Neuronal stem cell (in vitro differentiated cells): ENCODE results near the gene NR2F6.

Experiments
- DNase-seq: peaks from one replicate; pipeline ENCODE4 v3.0.0-alpha.2; 2013; ENCODE audit warnings: low spot score
- H2AFZ ChIP-seq: one replicate; pipeline ENCODE4 v1.6.1; 2013; ENCODE audit warnings: mild to moderate bottlenecking, low read length, inconsistent platforms
- H2AK5ac ChIP-seq: 2 replicates; pipeline ENCODE4 v1.6.1; 2013; ENCODE audit warnings: low read depth, mild to moderate bottlenecking, inconsistent platforms, low read length, moderate library complexity, mixed read lengths
- H2BK120ac ChIP-seq: 2 replicates; pipeline ENCODE4 v1.6.1; 2013; ENCODE audit warnings: low read depth, mild to moderate bottlenecking, inconsistent platforms, low read length, moderate library complexity, mixed read lengths
- H2BK12ac ChIP-seq: one replicate; pipeline ENCODE4 v1.6.1; 2013; ENCODE audit warnings: low read length, inconsistent platforms
- H2BK15ac ChIP-seq: 2 replicates; pipeline ENCODE4 v1.6.1; 2013; ENCODE audit warnings: mild to moderate bottlenecking, low read length, inconsistent platforms, mixed read lengths
- H2BK5ac ChIP-seq: one replicate; pipeline ENCODE4 v1.6.1; 2013; ENCODE audit warnings: inconsistent platforms, mild to moderate bottlenecking, low read length, moderate library complexity
- H3K14ac ChIP-seq: one replicate; pipeline ENCODE4 v1.6.1; 2013; ENCODE audit warnings: low read length, inconsistent platforms
- H3K18ac ChIP-seq: 2 replicates; pipeline ENCODE4 v1.6.1; 2013; ENCODE audit warnings: low read length, inconsistent platforms
- H3K23ac ChIP-seq: 2 replicates; pipeline ENCODE4 v1.6.1; 2013; ENCODE audit warnings: low read depth, mild to moderate bottlenecking, mixed read lengths, low read length, inconsistent platforms; ENCODE audit not compliant: poor library complexity
- H3K27ac ChIP-seq: replicated peaks from 3 replicates; pipeline ENCODE4 v1.5.1; 2013; ENCODE audit warnings: low read length, inconsistent platforms
- H3K27me3 ChIP-seq, 3 experiments: 2 replicates each; pipeline ENCODE4 v1.6.1; 2013; ENCODE audit warnings: low read length in 3 of 3, mild to moderate bottlenecking in 2 of 3, inconsistent platforms in 1 of 3, low read depth in 1 of 3, mixed read lengths in 1 of 3, moderate library complexity in 1 of 3; ENCODE audit not compliant: control insufficient read depth in 3 of 3, insufficient read depth in 3 of 3
- H3K36me3 ChIP-seq, 2 donors: replicated peaks in 1 of 2; 2 replicates each; pipeline ENCODE4 v1.6.1; 2013; ENCODE audit warnings: low read length in 2 of 2; ENCODE audit not compliant: control insufficient read depth in 2 of 2, insufficient read depth in 2 of 2
- H3K4ac ChIP-seq: 2 replicates; pipeline ENCODE4 v1.6.1; 2013; ENCODE audit warnings: inconsistent platforms, mild to moderate bottlenecking, low read length, moderate library complexity
- H3K4me1 ChIP-seq, 2 donors: 1 replicate in 1 of 2; 2 replicates in 1 of 2; pipeline ENCODE4 v1.6.1; 2013; ENCODE audit warnings: low read length in 2 of 2, low read depth in 1 of 2; ENCODE audit not compliant: control insufficient read depth in 2 of 2, insufficient read depth in 1 of 2
- H3K4me2 ChIP-seq: one replicate; pipeline ENCODE4 v1.6.1; 2013; ENCODE audit warnings: mild to moderate bottlenecking, low read length, inconsistent platforms; ENCODE audit not compliant: insufficient read depth, poor library complexity, severe bottlenecking
- H3K4me3 ChIP-seq, 2 donors: 2 replicates each; pipeline ENCODE4 v1.5.1; 2013; ENCODE audit warnings: low read length in 2 of 2, mild to moderate bottlenecking in 2 of 2, inconsistent platforms in 1 of 2, moderate library complexity in 1 of 2
- H3K79me1 ChIP-seq: one replicate; pipeline ENCODE4 v1.6.1; 2013; ENCODE audit warnings: low read depth, mild to moderate bottlenecking, inconsistent platforms, low read length, moderate library complexity
- H3K9ac ChIP-seq: one replicate; pipeline ENCODE4 v1.6.1; 2013; ENCODE audit warnings: mild to moderate bottlenecking, low read depth, low read length, inconsistent platforms; ENCODE audit not compliant: poor library complexity
- H3K9me3 ChIP-seq, 2 donors: replicated peaks in 1 of 2; 2 replicates each; pipeline versions ENCODE3 to v1.6.1; 2013; ENCODE audit warnings: low read length in 2 of 2, mild to moderate bottlenecking in 2 of 2, inconsistent platforms in 1 of 2, low read depth in 1 of 2, mixed read lengths in 1 of 2, moderate library complexity in 1 of 2; ENCODE audit not compliant: control insufficient read depth in 2 of 2, insufficient read depth in 1 of 2
- H4K8ac ChIP-seq: one replicate; pipeline ENCODE4 v1.6.1; 2013; ENCODE audit warnings: low read depth, mild to moderate bottlenecking, inconsistent platforms, low read length, moderate library complexity
- H4K91ac ChIP-seq: one replicate; pipeline ENCODE4 v1.6.1; 2013; ENCODE audit warnings: low read length, low read depth, mild to moderate bottlenecking, inconsistent platforms; ENCODE audit not compliant: poor library complexity
- WGBS, 2 donors: extraction: QIAGEN DNeasy Blood & Tissue Kit; methylation state at CpG; one replicate each; pipeline ENCODE4 v1.1.7; 2013; ENCODE audit warnings: missing lambda C conversion rate in 2 of 2, mixed read lengths in 1 of 2; ENCODE audit not compliant: insufficient read length in 2 of 2, insufficient replicate concordance in 1 of 2; ENCODE audit errors: extremely low coverage in 2 of 2; 5-methylcytosine and 5-hydroxymethylcytosine counted together

NR2F6 gene

DNA sequence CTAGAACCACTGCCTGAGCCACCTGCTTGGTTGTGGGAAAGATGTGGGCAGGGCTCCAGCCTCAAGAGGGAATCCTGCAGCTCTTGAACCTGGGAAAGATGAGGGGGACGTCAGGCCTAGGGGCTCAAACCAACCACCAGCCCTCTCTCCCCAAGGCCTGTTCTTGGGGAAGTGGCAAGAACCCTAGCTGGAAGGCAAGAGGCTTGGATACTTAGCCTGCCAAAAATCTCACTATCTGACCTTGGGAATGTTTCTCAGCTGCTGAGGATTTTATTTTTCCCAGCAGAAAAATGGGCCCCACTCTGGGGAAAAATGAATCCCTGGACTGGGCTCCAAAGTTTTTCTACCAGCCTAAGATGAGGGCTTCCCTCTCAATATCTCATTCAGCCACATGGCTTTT, 14.2 kb upstream of the NR2F6 start:
- H3K9ac ChIP-seq, result no peak overlapping the region
- peaks cover 0 to 2% (median 0%) of the 10 kb centered on the region in 3 experiments for H3K27me3 ChIP-seq
- H4K8ac ChIP-seq, result no peak overlapping the region
- H3K23ac ChIP-seq, result no peak overlapping the region
- H3K4ac ChIP-seq, result no peak overlapping the region
- no peaks in the 10 kb centered on the region for H3K36me3 ChIP-seq
- no peak overlapping the region for H2BK5ac ChIP-seq
- H3K14ac ChIP-seq, result no peak overlapping the region
- H3K18ac ChIP-seq, result no peak overlapping the region
- H3K4me3 ChIP-seq, result no peak overlapping the region
- H3K4me2 ChIP-seq, result no peak overlapping the region
- H2BK120ac ChIP-seq, result no peak overlapping the region
- H2BK12ac ChIP-seq, result no peak overlapping the region
- H3K9me3 ChIP-seq, result peaks cover 0 to 19% of the 10 kb centered on the region in 2 donors
- DNase-seq, result no peak
- no peak overlapping the region for H4K91ac ChIP-seq
- peaks cover 0 to 9% of the 10 kb centered on the region in 2 donors for H3K4me1 ChIP-seq
- H2AFZ ChIP-seq, result no peak overlapping the region
- H2AK5ac ChIP-seq, result no peak overlapping the region
- H2BK15ac ChIP-seq, result no peak overlapping the region
- no peak overlapping the region for H3K27ac ChIP-seq
- no peaks in the 10 kb centered on the region for H3K79me1 ChIP-seq
- no CpG with 5 or more reads among the region's 1 CpG for WGBS, 2 donors

DNA sequence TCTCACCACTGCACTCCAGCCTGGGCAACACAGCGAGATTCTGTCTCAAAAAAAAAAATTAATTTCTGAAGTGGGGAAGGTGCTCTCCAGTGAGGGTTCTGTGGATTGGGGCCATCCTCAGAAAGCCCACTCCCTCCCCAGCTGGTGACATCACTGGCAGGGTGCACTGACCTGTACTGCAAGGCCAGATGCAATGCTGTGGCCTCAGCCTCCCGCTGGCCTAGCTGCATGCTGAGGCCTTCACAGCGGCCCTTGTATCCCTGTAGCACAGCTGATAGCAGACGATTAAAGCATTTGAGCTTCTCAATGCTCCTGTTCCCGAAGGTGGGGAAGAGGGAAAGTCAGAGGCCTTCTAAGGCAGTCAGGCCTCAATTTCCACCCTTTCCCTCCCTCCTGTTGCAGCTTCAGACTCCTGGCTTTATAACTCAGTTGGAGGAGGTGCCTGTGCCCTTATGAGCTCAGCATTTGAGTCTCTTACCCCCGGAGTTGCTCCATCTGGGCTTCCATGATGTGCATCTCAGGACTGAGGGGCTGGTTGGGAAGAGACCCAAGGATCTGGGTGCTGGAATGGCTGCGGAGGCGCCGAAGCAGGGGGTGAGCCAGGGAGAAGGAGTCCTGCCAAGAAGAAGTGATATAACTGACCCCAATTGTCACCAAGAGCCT, 13.5 kb upstream of the NR2F6 start:
- Histone ChIP-seq H3K79me1 (no peaks in the 10 kb centered on the region), H3K27ac (no peak overlapping the region), H4K8ac (no peak overlapping the region), H2BK5ac (no peak overlapping the region), H2AFZ (peak overlapping the region; percentile 53), H3K4ac (no peak overlapping the region), H3K36me3 (no peaks in the 10 kb centered on the region), H3K23ac (no peak overlapping the region), H3K4me3 (no peak overlapping the region), H2BK15ac (no peak overlapping the region), H2BK120ac (no peak overlapping the region), H3K9me3 (peaks cover 0 to 19% of the 10 kb centered on the region in 2 donors), H3K4me1 (peaks cover 0 to 2% of the 10 kb centered on the region in 2 donors), H2AK5ac (no peak overlapping the region), H3K9ac (no peak overlapping the region), H4K91ac (no peak overlapping the region), H3K18ac (no peak overlapping the region), H3K4me2 (no peak overlapping the region), H3K14ac (no peak overlapping the region), H2BK12ac (no peak overlapping the region), H3K27me3 (peaks cover 0 to 2% (median 0%) of the 10 kb centered on the region in 3 experiments)
- DNase-seq, result no peak
- WGBS, 2 donors, result no CpG with 5 or more reads among the region's 9 CpGs

DNA sequence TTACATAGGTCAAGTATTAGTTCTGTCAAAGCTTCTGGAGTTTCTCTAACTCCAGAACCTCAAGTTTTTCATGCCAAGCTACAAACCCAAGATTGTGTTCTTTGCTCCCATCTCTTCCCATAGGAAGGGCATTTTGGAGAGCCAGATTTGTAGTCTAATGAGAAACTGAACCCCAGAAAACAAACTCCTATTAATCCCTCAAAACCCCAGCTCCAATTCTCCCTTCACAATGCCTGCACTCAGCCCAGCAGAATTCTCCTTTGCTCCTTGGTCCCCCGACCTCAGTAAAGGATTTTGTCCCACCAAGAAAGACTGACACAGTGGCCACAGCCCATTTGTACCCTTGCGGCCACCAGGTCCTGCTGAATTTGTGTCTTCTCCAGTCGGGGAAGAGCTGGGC, 10.4 kb upstream of the NR2F6 start:
- no peak overlapping the region for H3K23ac ChIP-seq
- no peak overlapping the region for H3K4ac ChIP-seq
- no peak overlapping the region for H3K18ac ChIP-seq
- no peak overlapping the region for H2BK5ac ChIP-seq
- no peak overlapping the region for H4K91ac ChIP-seq
- no peak overlapping the region for H3K4me3 ChIP-seq
- H2BK120ac ChIP-seq, result no peak overlapping the region
- no peak overlapping the region for H3K14ac ChIP-seq
- H3K9ac ChIP-seq, result no peak overlapping the region
- no peaks in the 10 kb centered on the region for H3K79me1 ChIP-seq
- peaks cover 0 to 2% (median 0%) of the 10 kb centered on the region in 3 experiments for H3K27me3 ChIP-seq
- no peak for DNase-seq
- H2BK15ac ChIP-seq, result no peak overlapping the region
- H3K9me3 ChIP-seq, result peaks cover 0 to 19% of the 10 kb centered on the region in 2 donors
- H3K27ac ChIP-seq, result no peak overlapping the region
- H3K4me2 ChIP-seq, result no peak overlapping the region
- no peak overlapping the region for H2AK5ac ChIP-seq
- H4K8ac ChIP-seq, result no peak overlapping the region
- no peak overlapping the region for H2AFZ ChIP-seq
- H2BK12ac ChIP-seq, result no peak overlapping the region
- peaks cover 0 to 2% of the 10 kb centered on the region in 2 donors for H3K4me1 ChIP-seq
- no CpG with 5 or more reads among the region's 3 CpGs for WGBS, 2 donors
- no peaks in the 10 kb centered on the region for H3K36me3 ChIP-seq

DNA sequence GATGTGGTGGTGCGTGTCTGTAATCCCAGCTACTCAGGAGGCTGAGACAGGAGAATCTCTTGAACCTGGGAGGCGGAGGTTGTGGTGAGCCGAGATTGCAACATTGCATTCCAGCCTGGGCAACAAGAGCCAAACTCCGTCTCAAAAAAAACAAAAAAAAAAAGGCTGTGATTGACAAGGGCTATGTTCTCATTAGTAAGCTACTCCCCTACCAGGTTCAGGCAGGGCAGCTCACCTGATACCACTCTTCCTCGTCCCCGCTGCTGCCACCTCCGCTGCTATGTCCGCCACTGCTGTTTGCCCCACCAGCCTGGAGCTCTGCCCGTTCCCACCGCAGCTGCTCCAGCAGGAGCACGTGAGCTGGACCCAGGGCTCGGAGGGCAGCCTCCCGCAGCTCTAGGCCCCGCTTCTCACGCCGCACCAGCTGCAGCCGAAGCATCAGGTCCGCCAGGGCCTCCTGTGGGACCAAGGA, 9.5 kb upstream of the NR2F6 start:
- H2AFZ ChIP-seq, result no peak overlapping the region
- H3K14ac ChIP-seq, result no peak overlapping the region
- no peak overlapping the region for H3K4ac ChIP-seq
- peak overlapping the region; percentile 16 for H3K23ac ChIP-seq
- no peak overlapping the region for H2BK120ac ChIP-seq
- H4K91ac ChIP-seq, result no peak overlapping the region
- no peaks in the 10 kb centered on the region for H3K79me1 ChIP-seq
- H3K4me1 ChIP-seq, result peaks cover 0 to 2% of the 10 kb centered on the region in 2 donors
- H4K8ac ChIP-seq, result no peak overlapping the region
- no peak for DNase-seq
- no peak overlapping the region for H3K18ac ChIP-seq
- H3K36me3 ChIP-seq, result no peaks in the 10 kb centered on the region
- no peak overlapping the region for H2BK15ac ChIP-seq
- H3K9me3 ChIP-seq, result peaks cover 0 to 15% of the 10 kb centered on the region in 2 donors
- no peak overlapping the region for H2BK12ac ChIP-seq
- WGBS, 2 donors, result no CpG with 5 or more reads among the region's 18 CpGs
- no peak overlapping the region for H3K4me2 ChIP-seq
- H2BK5ac ChIP-seq, result no peak overlapping the region
- H3K27ac ChIP-seq, result no peak overlapping the region
- H3K9ac ChIP-seq, result no peak overlapping the region
- no peak overlapping the region for H3K4me3 ChIP-seq
- peaks cover 0 to 2% (median 0%) of the 10 kb centered on the region in 3 experiments for H3K27me3 ChIP-seq
- H2AK5ac ChIP-seq, result no peak overlapping the region
